SK-N-SH treated with all-trans-retinoic acid at 6 μM for 48 hours (cell line): ENCODE measurements around the gene MAGEE1.

ENCODE experiments used
- ATAC-seq: fragments of 200-7000 bp; cut with Tn5 transposase; 3 replicates; pipeline ENCODE4 v1.9.1; 2020; ENCODE audit warnings: mild to moderate bottlenecking, moderate library complexity
- ARNTL ChIP-seq: fragments of 450-650 bp; formaldehyde crosslinking; IDR thresholded peaks from 2 replicates; pipeline ENCODE4 v1.5.0; 2020; ENCODE audit warnings: low read depth, mild to moderate bottlenecking, moderate library complexity, borderline replicate concordance
- BACH2 ChIP-seq: fragments of 250-450 bp; sonication (Bioruptor Pico); IDR thresholded peaks from 2 replicates; pipeline ENCODE4 v1.9.0; 2021; ENCODE audit warnings: mild to moderate bottlenecking, borderline replicate concordance
- CSDC2 ChIP-seq: fragments of 250-450 bp; sonication (Bioruptor Pico); IDR thresholded peaks from 2 replicates; pipeline ENCODE4 v1.5.0; 2020; ENCODE audit warnings: mild to moderate bottlenecking, moderate library complexity
- CSRNP3 ChIP-seq: fragments of 250-450 bp; sonication (Bioruptor Pico); IDR thresholded peaks from 2 replicates; pipeline ENCODE4 v1.5.1; 2021; ENCODE audit warnings: mild to moderate bottlenecking, moderate library complexity
- ESRRG ChIP-seq: fragments of 250-450 bp; sonication (Bioruptor Pico); IDR thresholded peaks from 2 replicates; pipeline ENCODE4 v1.6.1; 2021; ENCODE audit warnings: mild to moderate bottlenecking
- GLIS3 ChIP-seq: fragments of 250-450 bp; sonication (Bioruptor Pico); IDR thresholded peaks from 2 replicates; pipeline ENCODE4 v1.5.0; 2020; ENCODE audit warnings: mild to moderate bottlenecking, moderate library complexity
- ISL1 ChIP-seq: fragments of 250-450 bp; sonication (Bioruptor Pico); IDR thresholded peaks from 2 replicates; pipeline ENCODE4 v2.1.2; 2022; ENCODE audit warnings: mild to moderate bottlenecking, moderate library complexity
- OSR1 ChIP-seq: fragments of 250-450 bp; sonication (Bioruptor Pico); IDR thresholded peaks from 2 replicates; pipeline ENCODE4 v1.8.0; 2022; ENCODE audit warnings: moderate library complexity, mild to moderate bottlenecking, inconsistent platforms
- POU6F1 ChIP-seq: fragments of 250-450 bp; sonication (Bioruptor Pico); IDR thresholded peaks from 2 replicates; pipeline ENCODE4 v1.8.0; 2021; ENCODE audit warnings: low read depth, mild to moderate bottlenecking, moderate library complexity, borderline replicate concordance
- RARB ChIP-seq: fragments of 250-450 bp; sonication (Bioruptor Pico); IDR thresholded peaks from 2 replicates; pipeline ENCODE4 v1.8.0; 2021; ENCODE audit warnings: mild to moderate bottlenecking, moderate library complexity
- SNAI2 ChIP-seq: fragments of 250-450 bp; sonication (Bioruptor Pico); IDR thresholded peaks from 2 replicates; pipeline ENCODE4 v1.5.0; 2020; ENCODE audit warnings: mild to moderate bottlenecking, moderate library complexity
- TOX ChIP-seq: fragments of 250-450 bp; sonication (Bioruptor Pico); IDR thresholded peaks from 2 replicates; pipeline ENCODE4 v1.8.0; 2021; ENCODE audit warnings: mild to moderate bottlenecking, moderate library complexity, borderline replicate concordance
- TSHZ2 ChIP-seq: fragments of 250-450 bp; sonication (Bioruptor Pico); IDR thresholded peaks from 2 replicates; pipeline ENCODE4 v1.5.0; 2020; ENCODE audit warnings: mild to moderate bottlenecking, moderate library complexity
- ZC3H10 ChIP-seq: fragments of 250-450 bp; sonication (Bioruptor Pico); IDR thresholded peaks from 2 replicates; pipeline ENCODE4 v1.5.1; 2021; ENCODE audit warnings: mild to moderate bottlenecking, moderate library complexity
- ZFP3 ChIP-seq: fragments of 250-450 bp; sonication (Bioruptor Pico); IDR thresholded peaks from 2 replicates; pipeline ENCODE4 v1.5.0; 2020; ENCODE audit warnings: mild to moderate bottlenecking, moderate library complexity
- ZNF565 ChIP-seq: fragments of 450-650 bp; formaldehyde crosslinking; conservative IDR thresholded peaks from 2 replicates; pipeline ENCODE4 v1.5.0; 2020; ENCODE audit warnings: low read depth, mild to moderate bottlenecking, moderate library complexity
- ZNF70 ChIP-seq: fragments of 450-650 bp; formaldehyde crosslinking; IDR thresholded peaks from 2 replicates; pipeline ENCODE4 v1.5.0; 2020; ENCODE audit warnings: mild to moderate bottlenecking, moderate library complexity
- ZNF8 ChIP-seq: fragments of 450-650 bp; formaldehyde crosslinking; IDR thresholded peaks from 2 replicates; pipeline ENCODE4 v1.5.0; 2020; ENCODE audit warnings: mild to moderate bottlenecking, moderate library complexity
- TF ChIP-seq, protein P1 (sequence below): fragments of 250-450 bp; sonication (Bioruptor Pico); IDR thresholded peaks from 2 replicates; pipeline ENCODE4 v1.5.1; 2020; ENCODE audit warnings: low read depth, mild to moderate bottlenecking, moderate library complexity

Gene MAGEE1

DNA sequence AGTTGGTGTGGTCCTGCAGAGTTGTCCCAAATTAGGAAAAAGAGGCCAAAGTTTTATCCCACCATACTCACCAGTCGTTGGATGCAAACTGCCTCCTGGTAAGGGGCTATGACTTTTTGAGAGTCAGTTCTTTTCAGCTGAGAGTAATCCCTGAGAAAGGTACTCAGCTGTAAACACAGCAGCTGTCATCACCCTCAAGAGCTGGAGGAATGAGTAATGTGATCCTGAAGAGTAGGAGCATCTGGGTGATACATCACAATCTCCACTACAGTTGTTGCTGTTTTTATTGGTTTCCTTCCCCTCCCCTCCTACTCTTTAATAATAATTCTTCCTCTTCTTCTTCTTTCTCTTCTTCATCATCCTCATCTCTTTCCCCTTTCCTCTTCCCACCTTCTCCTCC, 5.7 kb downstream of the MAGEE1 start:
- ATAC-seq = no peak
- TF ChIP-seq POU6F1 (no peak), CSDC2 (CRISPR knock-in tag) (no peak), GLIS3 (CRISPR knock-in tag) (no peak), CSRNP3 (CRISPR knock-in tag) (no peak), OSR1 (CRISPR knock-in tag) (no peak), RARB (CRISPR knock-in tag) (no peak), TOX (CRISPR knock-in tag) (no peak), ZNF565 (CRISPR knock-in tag) (no peak), BACH2 (CRISPR knock-in tag) (no peak), ZNF70 (CRISPR knock-in tag) (no peak), ZC3H10 (CRISPR knock-in tag) (no peak), ZNF8 (CRISPR knock-in tag) (no peak), ARNTL (no peak), ISL1 (no peak), ESRRG (CRISPR knock-in tag) (no peak), ZFP3 (CRISPR knock-in tag) (no peak), SNAI2 (no peak), TSHZ2 (no peak)
- TF ChIP-seq, protein P1, sequence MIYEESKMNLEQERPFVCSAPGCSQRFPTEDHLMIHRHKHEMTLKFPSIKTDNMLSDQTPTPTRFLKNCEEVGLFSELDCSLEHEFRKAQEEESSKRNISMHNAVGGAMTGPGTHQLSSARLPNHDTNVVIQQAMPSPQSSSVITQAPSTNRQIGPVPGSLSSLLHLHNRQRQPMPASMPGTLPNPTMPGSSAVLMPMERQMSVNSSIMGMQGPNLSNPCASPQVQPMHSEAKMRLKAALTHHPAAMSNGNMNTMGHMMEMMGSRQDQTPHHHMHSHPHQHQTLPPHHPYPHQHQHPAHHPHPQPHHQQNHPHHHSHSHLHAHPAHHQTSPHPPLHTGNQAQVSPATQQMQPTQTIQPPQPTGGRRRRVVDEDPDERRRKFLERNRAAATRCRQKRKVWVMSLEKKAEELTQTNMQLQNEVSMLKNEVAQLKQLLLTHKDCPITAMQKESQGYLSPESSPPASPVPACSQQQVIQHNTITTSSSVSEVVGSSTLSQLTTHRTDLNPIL (CRISPR knock-in tag) = no peak

- ATAC-seq = no peak
- TF ChIP-seq ZNF565 (CRISPR knock-in tag) (no peak), SNAI2 (no peak), CSRNP3 (CRISPR knock-in tag) (no peak), ZC3H10 (CRISPR knock-in tag) (no peak), RARB (CRISPR knock-in tag) (no peak), GLIS3 (CRISPR knock-in tag) (no peak), TOX (CRISPR knock-in tag) (no peak)
- TF ChIP-seq, protein P1 (CRISPR knock-in tag) = no peak
- TF ChIP-seq, all 23 proteins: peak for 0
Observed at GRCh38 chrX:76434103-76434741, 6.7 kb downstream of the MAGEE1 start.

DNA sequence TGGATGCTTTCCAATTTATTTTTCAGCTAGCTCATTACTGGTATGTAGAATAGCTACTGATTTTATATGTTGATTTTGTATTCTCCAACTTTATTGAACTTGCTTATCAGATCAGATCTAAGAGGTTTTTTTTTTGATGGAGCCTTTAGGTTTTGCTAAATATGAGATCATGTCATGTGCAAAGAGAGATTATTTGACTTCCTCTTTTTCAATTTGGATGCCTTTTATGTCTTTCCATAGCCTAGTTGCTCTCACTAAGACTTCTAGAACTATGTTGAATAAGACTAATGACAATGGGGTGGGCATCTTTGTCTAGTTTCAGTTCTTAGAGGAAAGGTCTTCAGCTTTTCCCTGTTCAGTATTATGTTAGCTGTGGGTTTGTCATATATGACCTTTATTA, 11.7 kb downstream of the MAGEE1 start:
- ATAC-seq = no peak
- TF ChIP-seq OSR1 (CRISPR knock-in tag) (no peak), TOX (CRISPR knock-in tag) (no peak), ESRRG (CRISPR knock-in tag) (no peak), ZC3H10 (CRISPR knock-in tag) (no peak), CSDC2 (CRISPR knock-in tag) (no peak), BACH2 (CRISPR knock-in tag) (no peak)
